ENCODE results near the gene LYPLA2.

DNA sequence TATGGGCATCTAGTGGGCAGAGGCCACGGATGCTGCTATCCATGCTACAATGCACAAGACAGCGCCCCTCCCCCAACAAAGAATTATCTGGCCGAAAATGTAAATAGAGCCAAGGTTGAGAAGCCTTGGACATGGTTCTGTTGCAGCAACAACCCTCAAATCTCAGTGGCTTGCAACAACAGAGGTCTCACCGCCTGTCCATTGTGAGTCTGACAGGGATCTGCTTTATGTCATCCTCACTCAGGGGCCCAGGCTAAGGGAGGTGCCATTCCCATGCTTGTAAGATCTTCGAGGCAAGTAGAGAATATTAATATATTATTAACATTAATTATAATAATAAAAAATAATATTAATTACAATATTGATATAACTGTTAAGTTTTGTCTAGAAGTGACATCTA lies 22.2 kb upstream of the LYPLA2 start:
- TF ChIP-seq, protein P1, sequence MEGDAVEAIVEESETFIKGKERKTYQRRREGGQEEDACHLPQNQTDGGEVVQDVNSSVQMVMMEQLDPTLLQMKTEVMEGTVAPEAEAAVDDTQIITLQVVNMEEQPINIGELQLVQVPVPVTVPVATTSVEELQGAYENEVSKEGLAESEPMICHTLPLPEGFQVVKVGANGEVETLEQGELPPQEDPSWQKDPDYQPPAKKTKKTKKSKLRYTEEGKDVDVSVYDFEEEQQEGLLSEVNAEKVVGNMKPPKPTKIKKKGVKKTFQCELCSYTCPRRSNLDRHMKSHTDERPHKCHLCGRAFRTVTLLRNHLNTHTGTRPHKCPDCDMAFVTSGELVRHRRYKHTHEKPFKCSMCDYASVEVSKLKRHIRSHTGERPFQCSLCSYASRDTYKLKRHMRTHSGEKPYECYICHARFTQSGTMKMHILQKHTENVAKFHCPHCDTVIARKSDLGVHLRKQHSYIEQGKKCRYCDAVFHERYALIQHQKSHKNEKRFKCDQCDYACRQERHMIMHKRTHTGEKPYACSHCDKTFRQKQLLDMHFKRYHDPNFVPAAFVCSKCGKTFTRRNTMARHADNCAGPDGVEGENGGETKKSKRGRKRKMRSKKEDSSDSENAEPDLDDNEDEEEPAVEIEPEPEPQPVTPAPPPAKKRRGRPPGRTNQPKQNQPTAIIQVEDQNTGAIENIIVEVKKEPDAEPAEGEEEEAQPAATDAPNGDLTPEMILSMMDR (IDR thresholded peaks at IDR 0.05 in 2 of 3, conservative IDR thresholded peaks at IDR 0.05 in 1 of 3; ENCODE audit: borderline replicate concordance in 1 of 3, insufficient read depth in 1 of 3, low read depth in 2 of 3, low read length in 2 of 3): no peak
- TF ChIP-seq POLR2A (IDR thresholded peaks at IDR 0.05; ENCODE audit: borderline replicate concordance, extremely low read depth, insufficient read depth, insufficient read length) (no peak), POLR2AphosphoS5 (IDR thresholded peaks at IDR 0.05; ENCODE audit: low read depth, low read length) (no peak), EGR1 (IDR thresholded peaks at IDR 0.05; ENCODE audit: low read depth) (no peak), ELF1 (IDR thresholded peaks at IDR 0.05; ENCODE audit: borderline replicate concordance, low read depth) (no peak), CEBPB (IDR thresholded peaks at IDR 0.05; ENCODE audit: low read depth) (no peak), RAD21 (IDR thresholded peaks at IDR 0.05; ENCODE audit: low read depth) (no peak), FOSL1 (IDR thresholded peaks at IDR 0.05; ENCODE audit: low read depth) (no peak), SRF (IDR thresholded peaks at IDR 0.05; ENCODE audit: low read depth) (no peak), SIN3A (IDR thresholded peaks at IDR 0.05; ENCODE audit: low read depth) (no peak)
- TF ChIP-seq, protein P2, sequence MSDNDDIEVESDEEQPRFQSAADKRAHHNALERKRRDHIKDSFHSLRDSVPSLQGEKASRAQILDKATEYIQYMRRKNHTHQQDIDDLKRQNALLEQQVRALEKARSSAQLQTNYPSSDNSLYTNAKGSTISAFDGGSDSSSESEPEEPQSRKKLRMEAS (IDR thresholded peaks at IDR 0.05): no peak
- TF ChIP-seq, protein P3, sequence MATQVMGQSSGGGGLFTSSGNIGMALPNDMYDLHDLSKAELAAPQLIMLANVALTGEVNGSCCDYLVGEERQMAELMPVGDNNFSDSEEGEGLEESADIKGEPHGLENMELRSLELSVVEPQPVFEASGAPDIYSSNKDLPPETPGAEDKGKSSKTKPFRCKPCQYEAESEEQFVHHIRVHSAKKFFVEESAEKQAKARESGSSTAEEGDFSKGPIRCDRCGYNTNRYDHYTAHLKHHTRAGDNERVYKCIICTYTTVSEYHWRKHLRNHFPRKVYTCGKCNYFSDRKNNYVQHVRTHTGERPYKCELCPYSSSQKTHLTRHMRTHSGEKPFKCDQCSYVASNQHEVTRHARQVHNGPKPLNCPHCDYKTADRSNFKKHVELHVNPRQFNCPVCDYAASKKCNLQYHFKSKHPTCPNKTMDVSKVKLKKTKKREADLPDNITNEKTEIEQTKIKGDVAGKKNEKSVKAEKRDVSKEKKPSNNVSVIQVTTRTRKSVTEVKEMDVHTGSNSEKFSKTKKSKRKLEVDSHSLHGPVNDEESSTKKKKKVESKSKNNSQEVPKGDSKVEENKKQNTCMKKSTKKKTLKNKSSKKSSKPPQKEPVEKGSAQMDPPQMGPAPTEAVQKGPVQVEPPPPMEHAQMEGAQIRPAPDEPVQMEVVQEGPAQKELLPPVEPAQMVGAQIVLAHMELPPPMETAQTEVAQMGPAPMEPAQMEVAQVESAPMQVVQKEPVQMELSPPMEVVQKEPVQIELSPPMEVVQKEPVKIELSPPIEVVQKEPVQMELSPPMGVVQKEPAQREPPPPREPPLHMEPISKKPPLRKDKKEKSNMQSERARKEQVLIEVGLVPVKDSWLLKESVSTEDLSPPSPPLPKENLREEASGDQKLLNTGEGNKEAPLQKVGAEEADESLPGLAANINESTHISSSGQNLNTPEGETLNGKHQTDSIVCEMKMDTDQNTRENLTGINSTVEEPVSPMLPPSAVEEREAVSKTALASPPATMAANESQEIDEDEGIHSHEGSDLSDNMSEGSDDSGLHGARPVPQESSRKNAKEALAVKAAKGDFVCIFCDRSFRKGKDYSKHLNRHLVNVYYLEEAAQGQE (IDR thresholded peaks at IDR 0.05; ENCODE audit: low read depth): no peak
